GM21381 (cell line): Measurements from ENCODE around the gene AMBP.
"Not testable (repeated sequence)": the region's sequence is repeated elsewhere in the genome, so short reads cannot be mapped to it uniquely, and the experiment has no call there.

Source experiments
- ATAC-seq: cut with Tn5 transposase; IDR thresholded peaks from one replicate; pipeline ENCODE4 v1.9.1; 2021; ENCODE audit warnings: mild to moderate bottlenecking, moderate library complexity; ENCODE audit not compliant: unreplicated experiment

AMBP gene

GRCh38 chr9:114054191-114054690 lies 23.9 kb downstream of the AMBP start:
- ATAC-seq, result no peak

DNA sequence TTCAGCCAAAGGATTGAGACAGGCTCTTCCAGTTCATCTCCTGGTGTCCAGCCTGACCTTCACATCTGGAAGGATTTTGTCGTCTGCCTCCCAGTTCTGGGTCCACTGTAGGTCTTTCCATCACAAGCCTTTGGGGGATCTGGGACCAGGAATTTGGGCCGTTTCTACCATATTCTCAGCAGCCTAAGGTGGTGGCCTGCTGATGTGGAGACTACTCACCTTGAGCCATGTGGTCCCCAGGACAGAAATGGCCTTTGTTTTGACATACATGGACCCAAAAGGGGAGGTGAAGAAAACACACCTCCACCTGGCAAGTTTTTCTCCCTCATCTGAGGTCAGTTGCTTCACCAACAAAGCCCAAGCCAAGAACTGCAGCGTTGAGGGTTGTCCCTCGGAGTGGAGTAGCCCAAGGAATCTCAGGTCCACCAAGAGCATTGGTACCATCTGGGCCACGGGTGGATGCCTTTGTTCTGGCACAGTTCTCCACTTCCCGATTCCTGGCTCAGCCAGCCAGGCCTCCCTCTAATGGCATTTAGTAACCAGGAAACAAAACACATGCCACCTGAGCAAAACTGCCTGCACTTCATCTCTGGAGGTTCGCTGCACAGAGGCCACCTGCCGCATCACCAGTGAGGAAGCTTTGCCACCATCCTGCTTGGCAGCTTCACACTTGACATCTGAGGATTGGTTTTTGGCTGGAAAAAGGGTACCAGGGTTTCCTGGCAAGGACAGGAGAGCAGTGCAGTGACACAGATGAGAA lies 24.7 kb downstream of the AMBP start:
- ATAC-seq, result no peak

DNA sequence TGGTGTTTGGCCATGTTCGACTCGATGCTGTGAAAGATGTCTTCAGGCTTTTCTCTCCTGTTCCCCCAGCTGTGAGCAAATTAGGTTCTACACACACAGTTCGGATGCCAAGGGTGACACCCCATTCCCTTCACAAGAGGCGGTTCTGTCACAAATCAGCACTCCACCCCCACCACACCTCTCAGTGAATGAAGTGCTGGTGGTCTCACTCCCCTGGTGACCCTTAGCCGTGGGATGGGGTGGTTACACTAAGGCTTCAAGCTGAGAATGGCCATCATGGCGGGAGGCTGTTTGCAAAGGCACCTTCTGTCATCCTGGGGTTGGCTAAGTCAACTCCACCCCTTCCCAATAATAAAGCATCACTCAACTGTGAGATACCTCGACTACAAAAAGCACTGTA lies 26.4 kb downstream of the AMBP start:
- no peak for ATAC-seq

- ATAC-seq, result no peak
Measured at GRCh38 chr9:114051281-114051680, 26.8 kb downstream of the AMBP start.

- no peak for ATAC-seq
Measured at GRCh38 chr9:114050646-114051045, 27.5 kb downstream of the AMBP start.

DNA sequence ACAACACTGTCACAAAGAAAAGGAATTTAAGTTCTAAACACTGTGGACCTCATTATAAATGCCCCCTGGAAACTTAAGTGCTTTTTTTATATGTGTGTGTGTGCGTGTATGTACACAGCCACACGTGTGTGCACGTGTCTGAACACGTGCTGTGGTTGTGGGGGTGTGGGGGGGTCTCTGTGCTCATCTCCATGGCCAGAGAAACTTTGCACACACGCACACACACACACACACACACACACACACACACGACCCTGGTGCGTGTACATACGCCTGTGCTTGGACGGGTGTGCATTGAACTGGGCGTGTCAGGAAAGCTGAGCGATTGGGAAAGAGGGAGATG lies 27.9 kb downstream of the AMBP start:
- no peak for ATAC-seq

GRCh38 chr9:114049441-114050225 lies 28.5 kb downstream of the AMBP start:
- ATAC-seq, result no peak

- no peak for ATAC-seq
Measured at GRCh38 chr9:114048533-114049415, 29.3 kb downstream of the AMBP start.

- no peak for ATAC-seq
Measured at GRCh38 chr9:114047717-114048116, 30.4 kb downstream of the AMBP start.

DNA sequence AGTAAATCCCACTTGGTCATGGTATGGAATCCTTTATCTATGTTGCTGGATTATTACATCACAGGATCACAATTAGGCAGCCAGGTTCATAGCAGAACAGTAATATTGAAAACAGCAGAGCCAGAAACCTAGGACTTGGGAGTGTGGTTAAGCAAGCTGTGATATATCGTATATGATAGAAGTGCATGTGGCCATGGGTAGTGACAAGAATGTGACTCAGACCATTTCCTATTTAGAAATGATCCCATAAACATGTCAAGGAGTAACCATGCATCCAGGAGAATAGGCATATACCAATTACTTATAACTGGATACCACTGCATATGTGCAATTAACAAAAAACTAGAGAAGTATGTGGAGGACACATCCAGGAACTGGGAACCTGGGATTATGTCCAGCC lies 31.2 kb downstream of the AMBP start:
- no peak for ATAC-seq

GRCh38 chr9:114046237-114046755 lies 31.8 kb downstream of the AMBP start:
- ATAC-seq, result no peak

- ATAC-seq, result not testable (repeated sequence)
Measured at GRCh38 chr9:114043660-114044059, 34.4 kb downstream of the AMBP start.

- no peak for ATAC-seq
Measured at GRCh38 chr9:114039484-114039883, 38.6 kb downstream of the AMBP start.

DNA sequence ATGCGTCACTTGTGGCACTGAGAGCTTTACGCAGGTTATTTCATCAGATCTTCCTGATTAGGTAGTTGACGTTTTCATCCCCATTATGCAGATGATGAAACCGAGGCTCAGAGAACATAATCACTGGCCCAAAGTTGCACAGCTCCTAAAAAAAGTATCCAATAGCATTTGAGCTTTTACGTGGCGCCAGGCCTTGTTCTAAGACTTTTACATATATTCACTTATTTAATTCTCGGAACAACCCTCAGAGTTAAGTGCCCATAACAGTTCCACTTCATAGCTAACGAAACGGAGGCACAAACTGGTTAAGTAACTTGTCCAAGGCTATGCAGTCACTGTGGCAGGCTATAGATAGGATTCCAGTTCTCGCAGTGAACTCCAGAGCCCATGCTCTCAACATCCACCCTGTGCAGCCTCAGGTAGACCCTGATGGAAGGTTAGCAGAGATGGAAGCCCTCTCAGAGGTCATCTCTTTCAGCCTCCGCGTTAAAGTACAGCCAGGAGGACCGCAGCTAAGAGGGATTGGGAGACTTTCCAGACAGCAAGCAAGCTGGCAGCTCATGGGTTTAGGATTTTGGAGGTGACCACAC lies 39.3 kb downstream of the AMBP start:
- no peak for ATAC-seq

GRCh38 chr9:114037961-114038723 lies 40.0 kb downstream of the AMBP start:
- ATAC-seq, result no peak

DNA sequence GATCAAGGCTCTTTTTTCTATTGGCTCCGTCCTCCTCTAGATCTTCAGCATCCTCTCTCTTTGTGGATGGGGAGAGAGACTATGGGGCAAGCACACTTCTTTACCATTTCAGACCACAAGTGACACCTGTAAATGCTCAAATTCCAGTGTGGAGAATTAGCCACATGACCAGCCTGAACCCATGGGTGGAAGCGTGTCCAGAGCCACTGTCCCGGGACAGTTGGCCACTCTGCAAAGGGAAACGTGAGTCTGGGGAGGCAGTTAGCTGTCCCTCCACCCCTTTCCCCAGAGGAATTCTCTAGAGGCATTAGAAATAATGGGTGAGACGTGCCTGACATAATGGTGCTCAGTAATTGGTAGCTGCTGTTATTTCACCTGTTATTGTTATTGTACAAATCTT lies 40.9 kb downstream of the AMBP start:
- no peak for ATAC-seq

DNA sequence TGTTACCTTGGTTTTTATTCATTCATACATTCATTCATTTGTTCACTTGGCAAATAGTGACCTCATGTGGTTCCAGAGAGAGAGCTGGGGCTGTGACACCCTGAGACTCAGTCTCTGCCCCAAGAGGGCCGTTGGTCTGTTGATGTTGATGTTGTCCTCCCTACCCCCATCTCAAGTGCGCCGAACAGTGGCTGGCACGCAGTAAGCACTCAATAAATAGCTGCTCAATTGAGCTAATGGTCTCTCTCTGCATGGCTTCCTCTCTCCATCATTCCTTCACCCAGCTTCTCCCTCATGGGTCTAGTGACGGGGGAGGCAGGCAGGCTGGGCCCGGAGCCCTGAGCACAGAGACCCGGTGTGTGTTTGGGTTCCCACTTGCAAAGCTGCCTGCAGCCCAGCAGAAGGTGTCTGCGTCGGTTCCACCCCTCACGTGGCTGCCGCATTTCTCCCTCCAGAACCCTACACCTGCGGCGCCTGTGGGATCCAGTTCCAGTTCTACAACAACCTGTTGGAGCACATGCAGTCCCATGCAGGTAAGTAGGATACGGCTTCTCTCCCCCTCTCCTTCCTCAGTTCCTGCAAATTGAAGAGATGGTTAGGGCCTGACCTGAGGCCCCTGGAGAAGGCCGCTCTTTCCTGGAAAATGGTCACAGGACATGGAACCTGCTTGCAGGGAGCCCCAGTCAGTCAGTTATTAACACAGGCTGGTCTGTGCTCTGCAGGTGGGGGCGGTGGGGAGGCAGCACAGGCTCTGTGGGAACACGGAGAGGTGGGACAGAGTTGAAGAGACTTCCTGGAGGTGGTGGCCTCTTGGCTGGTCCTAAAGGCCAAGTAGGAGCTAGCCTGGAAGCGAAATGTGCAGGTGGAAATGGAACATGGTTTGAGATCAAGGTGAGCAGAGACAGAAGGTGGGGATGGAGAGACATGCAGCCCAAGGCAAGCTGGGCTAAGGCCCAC lies 42.0 kb downstream of the AMBP start:
- no peak for ATAC-seq

- ATAC-seq, result no peak
Measured at GRCh38 chr9:114035221-114035844, 42.8 kb downstream of the AMBP start.
